Measurements from ENCODE around the gene PRIMPOL.

GRCh38 chr4:184702114-184702513 lies 52.6 kb downstream of the PRIMPOL start:
- TF ChIP-seq EZH2phosphoT487 (IDR thresholded peaks at IDR 0.05; ENCODE audit: low read depth) (no peak), CTCF (IDR thresholded peaks at IDR 0.05; ENCODE audit: low read depth, low read length) (no peak)
